Stimulated activated CD8-positive, alpha-beta memory T cell treated with anti-CD3 and anti-CD28 coated beads, Interleukin-7, amount 100 ng/mL, for 24 hours (primary cell): ENCODE results near the gene KRTAP12-2.

ENCODE experiments used
- DNase-seq: peaks from one replicate; pipeline ENCODE4 v3.0.0-alpha.2; 2020; ENCODE audit warnings: low read depth

KRTAP12-2 gene

GRCh38 chr21:44626673-44627143 is 40.0 kb downstream of the KRTAP12-2 start, which contains the start of gene KRTAP10-9:
Gene KRTAP10-9 (plus strand): TSS chr21:44627093. CDS start chr21:44627172, 79 bp downstream.
- no peak for DNase-seq

- DNase-seq, result no peak
Measured at GRCh38 chr21:44626262-44626661, 40.5 kb downstream of the KRTAP12-2 start.

GRCh38 chr21:44625756-44626155 is 41.0 kb downstream of the KRTAP12-2 start:
- no peak for DNase-seq

- no peak for DNase-seq
Measured at GRCh38 chr21:44623575-44623974, 43.2 kb downstream of the KRTAP12-2 start.

GRCh38 chr21:44619886-44620285 is 46.8 kb downstream of the KRTAP12-2 start:
- DNase-seq, result no peak

GRCh38 chr21:44618909-44619308 is 47.8 kb downstream of the KRTAP12-2 start:
- DNase-seq, result peak; percentile 17

GRCh38 chr21:44618504-44618903 is 48.2 kb downstream of the KRTAP12-2 start:
- no peak for DNase-seq

- DNase-seq, result no peak
Measured at GRCh38 chr21:44617071-44617501, 49.6 kb downstream of the KRTAP12-2 start.

- DNase-seq, result no peak
Measured at GRCh38 chr21:44616591-44616926, 50.2 kb downstream of the KRTAP12-2 start.
